Nephron (organoid): ENCODE results near the gene URI1.

Experiments used
- H3K27ac Mint-ChIP-seq, 3 experiments: 2 replicates each; pipeline ENCODE4 v1.8.0; 2020; ENCODE audit warnings: mixed read lengths in 3 of 3, mild to moderate bottlenecking in 2 of 3, moderate library complexity in 1 of 3
- H3K27me3 Mint-ChIP-seq: 2 replicates; pipeline ENCODE4 v1.8.0; 2021; ENCODE audit warnings: low read depth, mild to moderate bottlenecking, moderate library complexity, mixed read lengths
- H3K36me3 Mint-ChIP-seq: 2 replicates; pipeline ENCODE4 v1.8.0; 2020; ENCODE audit warnings: low read depth, mixed read lengths
- H3K4me1 Mint-ChIP-seq: 2 replicates; pipeline ENCODE4 v1.8.0; 2020; ENCODE audit warnings: mixed read lengths
- H3K4me3 Mint-ChIP-seq, 3 experiments: 2 replicates each; pipeline ENCODE4 v1.8.0; 2020; ENCODE audit warnings: mild to moderate bottlenecking in 3 of 3, mixed read lengths in 3 of 3, moderate library complexity in 2 of 3
- H3K9me3 Mint-ChIP-seq: 2 replicates; pipeline ENCODE4 v1.8.0; 2020; ENCODE audit warnings: mixed read lengths
- CTCF ChIP-seq, 3 experiments: fragments of 200-600 bp; sonication (generic); IDR thresholded peaks; one replicate each; pipeline ENCODE4 v1.5.0; 2021; ENCODE audit warnings: antibody characterized with exemption in 3 of 3; ENCODE audit not compliant: unreplicated experiment in 3 of 3

The URI1 gene

GRCh38 chr19:30009013-30009412 lies 67.0 kb downstream of the URI1 start:
- Mint-ChIP-seq H3K27me3 (no peaks in the 10 kb centered on the region), H3K27ac (no peak overlapping the region), H3K4me1 (peaks cover 8% of the 10 kb centered on the region), H3K36me3 (peaks cover 65% of the 10 kb centered on the region), H3K4me3 (no peak overlapping the region), H3K9me3 (no peaks in the 10 kb centered on the region)
- TF ChIP-seq CTCF (IDR thresholded peaks at IDR 0.05; ENCODE audit: unreplicated experiment in 3 of 3), result no peak

- Mint-ChIP-seq H3K9me3 (no peaks in the 10 kb centered on the region), H3K4me3 (no peak overlapping the region), H3K27me3 (no peaks in the 10 kb centered on the region), H3K4me1 (no peaks in the 10 kb centered on the region), H3K36me3 (peaks cover 66% of the 10 kb centered on the region), H3K27ac (no peak overlapping the region)
- TF ChIP-seq CTCF (IDR thresholded peaks at IDR 0.05; ENCODE audit: unreplicated experiment in 3 of 3), result no peak
Observed at GRCh38 chr19:30011051-30011578, 69.1 kb downstream of the URI1 start.

- Mint-ChIP-seq H3K27ac (no peak overlapping the region), H3K4me1 (no peaks in the 10 kb centered on the region), H3K9me3 (no peaks in the 10 kb centered on the region), H3K27me3 (no peaks in the 10 kb centered on the region), H3K4me3 (no peak overlapping the region), H3K36me3 (peaks cover 70% of the 10 kb centered on the region)
- TF ChIP-seq CTCF (IDR thresholded peaks at IDR 0.05; ENCODE audit: unreplicated experiment in 3 of 3), result no peak
Observed at GRCh38 chr19:30014770-30015169, 72.7 kb downstream of the URI1 start.

GRCh38 chr19:30017172-30017571 lies 75.1 kb downstream of the URI1 start:
- H3K27ac Mint-ChIP-seq, result no peak overlapping the region
- H3K4me1 Mint-ChIP-seq, result no peaks in the 10 kb centered on the region
- H3K27me3 Mint-ChIP-seq, result no peaks in the 10 kb centered on the region
- H3K36me3 Mint-ChIP-seq, result peaks cover 70% of the 10 kb centered on the region
- no peak overlapping the region for H3K4me3 Mint-ChIP-seq
- no peak for TF ChIP-seq CTCF (IDR thresholded peaks at IDR 0.05; ENCODE audit: unreplicated experiment in 3 of 3)
- peaks cover 12% of the 10 kb centered on the region for H3K9me3 Mint-ChIP-seq

- Mint-ChIP-seq H3K36me3 (peaks cover 69% of the 10 kb centered on the region), H3K9me3 (peaks cover 31% of the 10 kb centered on the region), H3K27me3 (no peaks in the 10 kb centered on the region), H3K4me1 (no peaks in the 10 kb centered on the region), H3K4me3 (no peak overlapping the region), H3K27ac (no peak overlapping the region)
- TF ChIP-seq CTCF (IDR thresholded peaks at IDR 0.05; ENCODE audit: unreplicated experiment in 3 of 3), result no peak
Observed at GRCh38 chr19:30020189-30020588, 78.2 kb downstream of the URI1 start.

- TF ChIP-seq CTCF (IDR thresholded peaks at IDR 0.05; ENCODE audit: unreplicated experiment in 3 of 3), result no peak
- Mint-ChIP-seq H3K4me3 (no peak overlapping the region), H3K27ac (no peak overlapping the region), H3K4me1 (no peaks in the 10 kb centered on the region), H3K36me3 (peaks cover 79% of the 10 kb centered on the region), H3K9me3 (peaks cover 40% of the 10 kb centered on the region), H3K27me3 (no peaks in the 10 kb centered on the region)
Observed at GRCh38 chr19:30022659-30023058, 80.6 kb downstream of the URI1 start.
